Measurements from ENCODE around the gene CLIP2.

DNA sequence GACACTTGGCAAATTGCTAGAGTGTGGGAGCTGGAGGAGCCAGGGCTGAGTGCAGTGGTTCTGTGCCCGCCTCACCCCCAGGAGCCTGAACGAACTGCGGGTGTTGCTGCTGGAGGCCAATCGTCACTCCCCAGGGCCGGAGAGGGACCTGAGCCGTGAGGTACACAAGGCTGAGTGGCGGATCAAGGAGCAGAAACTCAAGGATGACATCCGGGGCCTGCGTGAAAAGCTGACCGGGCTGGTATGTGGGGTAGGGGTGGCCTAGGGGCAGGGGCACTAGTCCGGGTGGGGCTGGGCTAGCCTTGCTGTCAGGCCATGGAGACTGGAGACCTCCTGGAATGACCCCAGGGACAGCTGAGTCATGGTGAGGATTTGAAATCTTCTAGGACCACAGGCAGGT lies 107.8 kb downstream of the CLIP2 start:
- TF ChIP-seq, protein P1, sequence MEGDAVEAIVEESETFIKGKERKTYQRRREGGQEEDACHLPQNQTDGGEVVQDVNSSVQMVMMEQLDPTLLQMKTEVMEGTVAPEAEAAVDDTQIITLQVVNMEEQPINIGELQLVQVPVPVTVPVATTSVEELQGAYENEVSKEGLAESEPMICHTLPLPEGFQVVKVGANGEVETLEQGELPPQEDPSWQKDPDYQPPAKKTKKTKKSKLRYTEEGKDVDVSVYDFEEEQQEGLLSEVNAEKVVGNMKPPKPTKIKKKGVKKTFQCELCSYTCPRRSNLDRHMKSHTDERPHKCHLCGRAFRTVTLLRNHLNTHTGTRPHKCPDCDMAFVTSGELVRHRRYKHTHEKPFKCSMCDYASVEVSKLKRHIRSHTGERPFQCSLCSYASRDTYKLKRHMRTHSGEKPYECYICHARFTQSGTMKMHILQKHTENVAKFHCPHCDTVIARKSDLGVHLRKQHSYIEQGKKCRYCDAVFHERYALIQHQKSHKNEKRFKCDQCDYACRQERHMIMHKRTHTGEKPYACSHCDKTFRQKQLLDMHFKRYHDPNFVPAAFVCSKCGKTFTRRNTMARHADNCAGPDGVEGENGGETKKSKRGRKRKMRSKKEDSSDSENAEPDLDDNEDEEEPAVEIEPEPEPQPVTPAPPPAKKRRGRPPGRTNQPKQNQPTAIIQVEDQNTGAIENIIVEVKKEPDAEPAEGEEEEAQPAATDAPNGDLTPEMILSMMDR (IDR thresholded peaks at IDR 0.05; ENCODE audit: borderline replicate concordance, extremely low read depth, low read length, poor library complexity, severe bottlenecking) = no peak
- no peak for TF ChIP-seq EZH2 (IDR thresholded peaks at IDR 0.05; ENCODE audit: borderline replicate concordance, low read depth, low read length, severe bottlenecking)
